Measurements from ENCODE around the gene DUSP12.

DUSP12 gene

GRCh38 chr1:161771161-161771560, 21.6 kb downstream of the DUSP12 start:
- H3K4me3 ChIP-seq (ENCODE audit: low read depth, low read length) = no peak overlapping the region
- no peak for DNase-seq (ENCODE audit: low read depth)
- no peak for TF ChIP-seq MAX (IDR thresholded peaks at IDR 0.05; ENCODE audit: low read depth, low read length)
- TF ChIP-seq POLR2A (IDR thresholded peaks at IDR 0.05; ENCODE audit: extremely low read depth, insufficient read length) = no peak
- TF ChIP-seq MYC (IDR thresholded peaks at IDR 0.05; ENCODE audit: low read depth, low read length) = no peak
- TF ChIP-seq CTCF (IDR thresholded peaks at IDR 0.05; ENCODE audit: low read depth, low read length) = no peak

GRCh38 chr1:161771973-161772372, 22.4 kb downstream of the DUSP12 start:
- TF ChIP-seq POLR2A (IDR thresholded peaks at IDR 0.05; ENCODE audit: extremely low read depth, insufficient read length) = no peak
- no peak for TF ChIP-seq MYC (IDR thresholded peaks at IDR 0.05; ENCODE audit: low read depth, low read length)
- no peak for TF ChIP-seq MAX (IDR thresholded peaks at IDR 0.05; ENCODE audit: low read depth, low read length)
- no peak for TF ChIP-seq CTCF (IDR thresholded peaks at IDR 0.05; ENCODE audit: low read depth, low read length)
- no peak for DNase-seq (ENCODE audit: low read depth)
- H3K4me3 ChIP-seq (ENCODE audit: low read depth, low read length) = no peak overlapping the region

- no peak overlapping the region for H3K4me3 ChIP-seq (ENCODE audit: low read depth, low read length)
- no peak for TF ChIP-seq CTCF (IDR thresholded peaks at IDR 0.05; ENCODE audit: low read depth, low read length)
- TF ChIP-seq MAX (IDR thresholded peaks at IDR 0.05; ENCODE audit: low read depth, low read length) = no peak
- TF ChIP-seq MYC (IDR thresholded peaks at IDR 0.05; ENCODE audit: low read depth, low read length) = no peak
- TF ChIP-seq POLR2A (IDR thresholded peaks at IDR 0.05; ENCODE audit: extremely low read depth, insufficient read length) = no peak
- DNase-seq (ENCODE audit: low read depth) = peak; percentile 62
These were observed 22.8 kb downstream of the DUSP12 start for GRCh38 chr1:161772397-161772796.

GRCh38 chr1:161773791-161774190, 24.2 kb downstream of the DUSP12 start:
- no peak overlapping the region for H3K4me3 ChIP-seq (ENCODE audit: low read depth, low read length)
- no peak for DNase-seq (ENCODE audit: low read depth)
- no peak for TF ChIP-seq MAX (IDR thresholded peaks at IDR 0.05; ENCODE audit: low read depth, low read length)
- TF ChIP-seq CTCF (IDR thresholded peaks at IDR 0.05; ENCODE audit: low read depth, low read length) = no peak
- TF ChIP-seq MYC (IDR thresholded peaks at IDR 0.05; ENCODE audit: low read depth, low read length) = no peak
- TF ChIP-seq POLR2A (IDR thresholded peaks at IDR 0.05; ENCODE audit: extremely low read depth, insufficient read length) = no peak

GRCh38 chr1:161777261-161777660, 27.7 kb downstream of the DUSP12 start:
- DNase-seq (ENCODE audit: low read depth) = no peak
- no peak for TF ChIP-seq POLR2A (IDR thresholded peaks at IDR 0.05; ENCODE audit: extremely low read depth, insufficient read length)
- no peak for TF ChIP-seq CTCF (IDR thresholded peaks at IDR 0.05; ENCODE audit: low read depth, low read length)
- no peak for TF ChIP-seq MYC (IDR thresholded peaks at IDR 0.05; ENCODE audit: low read depth, low read length)
- TF ChIP-seq MAX (IDR thresholded peaks at IDR 0.05; ENCODE audit: low read depth, low read length) = no peak
- no peak overlapping the region for H3K4me3 ChIP-seq (ENCODE audit: low read depth, low read length)

- no peak overlapping the region for H3K4me3 ChIP-seq (ENCODE audit: low read depth, low read length)
- no peak for TF ChIP-seq CTCF (IDR thresholded peaks at IDR 0.05; ENCODE audit: low read depth, low read length)
- TF ChIP-seq MAX (IDR thresholded peaks at IDR 0.05; ENCODE audit: low read depth, low read length) = no peak
- no peak for TF ChIP-seq MYC (IDR thresholded peaks at IDR 0.05; ENCODE audit: low read depth, low read length)
- DNase-seq (ENCODE audit: low read depth) = no peak
These were observed 28.9 kb downstream of the DUSP12 start for GRCh38 chr1:161778522-161778921.
